Measurements from ENCODE around the gene PDLIM1.

DNA sequence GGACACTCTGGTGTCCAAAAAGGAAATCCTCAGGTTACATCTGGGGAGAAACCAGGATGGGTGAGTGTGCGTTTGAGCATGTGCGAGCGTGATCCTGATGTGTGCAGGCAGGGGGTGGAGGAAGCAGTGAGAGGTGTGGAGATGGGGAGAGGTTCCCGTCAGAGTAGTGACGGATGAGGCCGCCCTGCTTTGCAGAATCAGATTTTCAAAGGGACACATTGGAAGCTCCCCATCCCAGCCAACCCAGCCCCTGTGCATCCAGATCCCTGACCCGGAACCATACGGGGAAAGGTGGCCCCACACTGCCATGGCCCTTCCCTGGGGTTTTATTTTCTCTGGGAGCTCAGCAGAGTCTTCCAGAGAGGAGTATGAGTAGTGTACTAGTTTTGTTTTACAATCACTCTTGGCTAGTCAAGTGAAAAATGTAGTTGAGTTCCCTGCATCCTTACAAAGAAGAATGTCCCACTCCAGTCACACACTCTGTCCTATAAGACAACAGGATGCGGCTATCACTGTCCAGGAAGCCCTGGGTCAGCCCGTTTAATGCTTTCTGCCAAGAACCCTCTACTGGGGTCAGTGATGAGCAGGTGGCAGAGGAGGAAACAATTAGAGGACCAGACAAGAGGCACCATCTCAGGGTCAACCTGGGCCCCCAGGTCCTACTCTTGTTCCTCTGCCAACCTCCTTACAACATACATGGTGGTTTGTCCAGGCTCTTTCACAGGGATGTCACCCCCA lies 46.8 kb upstream of the PDLIM1 start:
- TF ChIP-seq, protein P1, sequence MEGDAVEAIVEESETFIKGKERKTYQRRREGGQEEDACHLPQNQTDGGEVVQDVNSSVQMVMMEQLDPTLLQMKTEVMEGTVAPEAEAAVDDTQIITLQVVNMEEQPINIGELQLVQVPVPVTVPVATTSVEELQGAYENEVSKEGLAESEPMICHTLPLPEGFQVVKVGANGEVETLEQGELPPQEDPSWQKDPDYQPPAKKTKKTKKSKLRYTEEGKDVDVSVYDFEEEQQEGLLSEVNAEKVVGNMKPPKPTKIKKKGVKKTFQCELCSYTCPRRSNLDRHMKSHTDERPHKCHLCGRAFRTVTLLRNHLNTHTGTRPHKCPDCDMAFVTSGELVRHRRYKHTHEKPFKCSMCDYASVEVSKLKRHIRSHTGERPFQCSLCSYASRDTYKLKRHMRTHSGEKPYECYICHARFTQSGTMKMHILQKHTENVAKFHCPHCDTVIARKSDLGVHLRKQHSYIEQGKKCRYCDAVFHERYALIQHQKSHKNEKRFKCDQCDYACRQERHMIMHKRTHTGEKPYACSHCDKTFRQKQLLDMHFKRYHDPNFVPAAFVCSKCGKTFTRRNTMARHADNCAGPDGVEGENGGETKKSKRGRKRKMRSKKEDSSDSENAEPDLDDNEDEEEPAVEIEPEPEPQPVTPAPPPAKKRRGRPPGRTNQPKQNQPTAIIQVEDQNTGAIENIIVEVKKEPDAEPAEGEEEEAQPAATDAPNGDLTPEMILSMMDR (IDR thresholded peaks at IDR 0.05), result no peak
- no peak for TF ChIP-seq POLR2A (IDR thresholded peaks at IDR 0.05)
